ENCODE data around the gene DTX3.

GRCh38 chr12:57584690-57585089, 19.9 kb upstream of the DTX3 start:
- TF ChIP-seq YY1 (IDR thresholded peaks at IDR 0.05; ENCODE audit: insufficient read depth, insufficient read length), result no peak
- no peak for TF ChIP-seq ZNF274 (IDR thresholded peaks at IDR 0.05; ENCODE audit: low read depth, low read length)
